H1 (cell line): Measurements from ENCODE around the gene TROAP.

ENCODE experiments used
- CTCF ChIP-seq, 3 experiments: IDR thresholded peaks; 1 replicate in 2 of 3; 2 replicates in 1 of 3; pipeline versions ENCODE4 v1.5.1 to v1.6.1; 2011; ENCODE audit warnings: low read length in 3 of 3, mild to moderate bottlenecking in 3 of 3, inconsistent platforms in 2 of 3, low read depth in 1 of 3, moderate library complexity in 1 of 3; ENCODE audit not compliant: insufficient read depth in 1 of 3; ENCODE audit errors: control extremely low read depth in 1 of 3
- EZH2 ChIP-seq: fragments of 200-600 bp; sonication (generic); IDR thresholded peaks from 2 replicates; pipeline ENCODE4 v1.7.1; 2012; ENCODE audit warnings: low read depth, mild to moderate bottlenecking, moderate library complexity, low read length, inconsistent platforms; ENCODE audit not compliant: severe bottlenecking
- HDAC2 ChIP-seq, 2 experiments: fragments of 300-600 bp in 1 of 2; sonication (generic) in 1 of 2; IDR thresholded peaks; 2 replicates each; pipeline ENCODE4 v1.6.1; 2011 to 2012; ENCODE audit warnings: low read depth in 2 of 2, low read length in 2 of 2, mild to moderate bottlenecking in 2 of 2, moderate library complexity in 2 of 2, borderline replicate concordance in 1 of 2, inconsistent platforms in 1 of 2
- NRF1 ChIP-seq: IDR thresholded peaks from 2 replicates; pipeline ENCODE4 v1.6.1; 2011; ENCODE audit warnings: mild to moderate bottlenecking, low read depth, low read length, improper control_type of control experiment
- POLR2A ChIP-seq, 2 experiments: IDR thresholded peaks; 1 replicate in 1 of 2; 2 replicates in 1 of 2; pipeline ENCODE4 v1.6.1; 2011; ENCODE audit warnings: low read depth in 2 of 2, low read length in 2 of 2, mild to moderate bottlenecking in 2 of 2; ENCODE audit errors: control extremely low read depth in 1 of 2
- POLR2AphosphoS5 ChIP-seq: IDR thresholded peaks from 2 replicates; pipeline ENCODE4 v1.6.1; 2011; ENCODE audit warnings: low read depth, low read length
- RAD21 ChIP-seq, 2 experiments: IDR thresholded peaks in 1 of 2; conservative IDR thresholded peaks in 1 of 2; 2 replicates each; pipeline ENCODE4 v1.6.1; 2011; ENCODE audit warnings: low read depth in 2 of 2, low read length in 2 of 2, improper control_type of control experiment in 1 of 2, inconsistent platforms in 1 of 2, mild to moderate bottlenecking in 1 of 2, moderate library complexity in 1 of 2
- RNF2 ChIP-seq: fragments of 200-900, 300-1000 bp; sonication (generic); IDR thresholded peaks from 2 replicates; pipeline ENCODE4 v1.7.1; 2016; ENCODE audit warnings: borderline replicate concordance, low read depth, mild to moderate bottlenecking, antibody characterized with exemption, low read length; ENCODE audit not compliant: poor library complexity, severe bottlenecking; ENCODE audit errors: missing control alignments
- SP2 ChIP-seq: IDR thresholded peaks from 2 replicates; pipeline ENCODE4 v1.6.1; 2012; ENCODE audit warnings: mild to moderate bottlenecking, low read length, inconsistent platforms
- SRF ChIP-seq: IDR thresholded peaks from 2 replicates; pipeline ENCODE4 v1.6.1; 2011; ENCODE audit warnings: mild to moderate bottlenecking, low read depth, low read length, moderate library complexity
- USF2 ChIP-seq: IDR thresholded peaks from 2 replicates; pipeline ENCODE4 v1.6.1; 2011; ENCODE audit warnings: low read length, improper control_type of control experiment
- YY1 ChIP-seq: IDR thresholded peaks from 2 replicates; pipeline ENCODE4 v1.6.1; 2011; ENCODE audit warnings: low read depth, mild to moderate bottlenecking, low read length
- ZNF274 ChIP-seq: IDR thresholded peaks from 2 replicates; pipeline ENCODE4 v1.7.0; 2012; ENCODE audit warnings: low read length, borderline replicate concordance; ENCODE audit errors: extremely low read depth
- TF ChIP-seq, protein P1 (sequence below): IDR thresholded peaks from 2 replicates; pipeline ENCODE4 v1.6.1; 2012; ENCODE audit warnings: inconsistent platforms

DNA sequence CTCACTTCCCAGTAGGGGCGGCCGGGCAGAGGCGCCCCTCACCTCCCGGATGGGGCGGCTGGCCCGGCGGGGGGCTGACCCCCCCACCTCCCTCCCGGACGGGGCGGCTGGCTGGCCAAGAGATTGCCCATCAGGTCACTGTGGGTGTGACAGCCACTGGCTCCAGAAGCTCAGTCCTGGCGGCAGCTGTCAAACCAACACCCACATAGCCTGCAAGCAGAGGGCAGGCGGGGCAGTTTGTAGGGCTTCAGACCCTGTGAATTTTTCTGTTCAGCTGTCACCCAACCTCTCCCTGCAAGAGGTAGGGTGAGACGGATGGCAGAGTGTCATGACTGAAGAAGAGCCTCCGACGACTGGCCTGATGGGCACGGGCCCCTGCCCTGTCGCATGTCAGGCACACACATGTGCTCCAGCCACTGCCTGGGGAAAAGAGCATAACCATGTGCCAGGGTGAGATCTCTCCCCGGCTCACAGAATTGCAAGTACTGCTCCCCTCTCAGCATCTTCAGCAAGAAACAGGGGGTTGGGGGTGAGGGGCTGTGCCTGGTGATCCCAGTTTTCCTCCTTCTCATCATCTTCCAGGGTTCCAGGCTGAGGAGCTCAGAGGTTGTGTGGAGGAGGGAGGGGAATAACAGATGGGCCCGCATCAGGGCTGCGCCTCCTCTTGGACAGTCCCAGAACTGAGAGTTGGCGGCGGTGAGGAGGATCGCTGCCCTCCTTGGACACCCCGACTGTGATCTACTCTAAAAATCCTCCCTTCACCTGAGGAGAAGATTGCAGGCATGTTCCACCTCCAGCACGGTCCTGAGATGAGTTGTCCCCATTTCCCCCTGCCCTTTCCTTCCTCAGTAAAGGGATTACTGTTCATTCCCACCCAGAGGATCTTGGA, 39.3 kb upstream of the TROAP start:
- TF ChIP-seq CTCF (IDR thresholded peaks at IDR 0.05; ENCODE audit: control extremely low read depth in 1 of 3, insufficient read depth in 1 of 3, low read depth in 1 of 3, low read length in 3 of 3) (peak; percentile 34 to 53 (median 47)), RAD21 (IDR thresholded peaks at IDR 0.05 in 1 of 2, conservative IDR thresholded peaks at IDR 0.05 in 1 of 2; ENCODE audit: low read depth in 2 of 2, low read length in 2 of 2) (no peak; a peak in 1 of 4 replicates), SP2 (no peak), USF2 (no peak), POLR2A (IDR thresholded peaks at IDR 0.05; ENCODE audit: control extremely low read depth in 1 of 2, low read depth in 2 of 2, low read length in 2 of 2) (no peak), RNF2 (no peak), EZH2 (no peak), POLR2AphosphoS5 (no peak), YY1 (no peak), ZNF274 (no peak), NRF1 (no peak), SRF (no peak), HDAC2 (IDR thresholded peaks at IDR 0.05; ENCODE audit: borderline replicate concordance in 1 of 2, low read depth in 2 of 2, low read length in 2 of 2) (no peak)
- TF ChIP-seq, protein P1, sequence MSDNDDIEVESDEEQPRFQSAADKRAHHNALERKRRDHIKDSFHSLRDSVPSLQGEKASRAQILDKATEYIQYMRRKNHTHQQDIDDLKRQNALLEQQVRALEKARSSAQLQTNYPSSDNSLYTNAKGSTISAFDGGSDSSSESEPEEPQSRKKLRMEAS: no peak
